Mesenchymal stem cell (in vitro differentiated cells and primary cell): ENCODE data around the gene ALG12.
A peak's percentile ranks its signal among the peaks of the same experiment; 100 is the strongest.

ENCODE experiments used
- DNase-seq: peaks from one replicate; pipeline ENCODE4 v3.0.0-alpha.2; 2013
- H2AFZ ChIP-seq: one replicate; pipeline ENCODE4 v1.6.1; 2013; ENCODE audit warnings: low read depth, mild to moderate bottlenecking, control low read depth, inconsistent platforms, low read length, moderate library complexity
- H2AK5ac ChIP-seq: 2 replicates; pipeline ENCODE4 v1.6.1; 2013; ENCODE audit warnings: low read length, moderate library complexity, mild to moderate bottlenecking, inconsistent platforms; ENCODE audit not compliant: severe bottlenecking
- H2BK120ac ChIP-seq: one replicate; pipeline ENCODE4 v1.6.1; 2013; ENCODE audit warnings: low read depth, mild to moderate bottlenecking, inconsistent platforms, low read length, moderate library complexity
- H2BK12ac ChIP-seq, 2 experiments: one replicate each; pipeline ENCODE4 v1.6.1; 2013; ENCODE audit warnings: inconsistent platforms in 2 of 2, low read length in 2 of 2, mild to moderate bottlenecking in 2 of 2, moderate library complexity in 2 of 2, control low read depth in 1 of 2
- H2BK15ac ChIP-seq: one replicate; pipeline ENCODE4 v1.6.1; 2013; ENCODE audit warnings: mild to moderate bottlenecking, low read depth, inconsistent platforms; ENCODE audit not compliant: poor library complexity, severe bottlenecking
- H2BK5ac ChIP-seq: 2 replicates; pipeline ENCODE4 v1.6.1; 2013; ENCODE audit warnings: low read depth, mild to moderate bottlenecking, low read length, control low read depth, inconsistent platforms; ENCODE audit not compliant: poor library complexity, severe bottlenecking
- H3K14ac ChIP-seq, 2 experiments: one replicate each; pipeline ENCODE4 v1.6.1; 2013; ENCODE audit warnings: inconsistent platforms in 2 of 2, low read length in 2 of 2, control low read depth in 1 of 2, mild to moderate bottlenecking in 1 of 2, moderate library complexity in 1 of 2
- H3K18ac ChIP-seq, 2 experiments: one replicate each; pipeline ENCODE4 v1.6.1; 2013; ENCODE audit warnings: inconsistent platforms in 2 of 2, low read length in 2 of 2, control low read depth in 1 of 2, low read depth in 1 of 2, mild to moderate bottlenecking in 1 of 2
- H3K23ac ChIP-seq, 2 experiments: one replicate each; pipeline ENCODE4 v1.6.1; 2013; ENCODE audit warnings: inconsistent platforms in 2 of 2, low read length in 2 of 2, mild to moderate bottlenecking in 2 of 2, moderate library complexity in 2 of 2, control low read depth in 1 of 2
- H3K27ac ChIP-seq: 2 replicates; pipeline ENCODE4 v1.5.1; 2013; ENCODE audit warnings: mild to moderate bottlenecking, moderate library complexity, low read length, control low read depth, inconsistent platforms; ENCODE audit not compliant: poor library complexity, severe bottlenecking
- H3K27me3 ChIP-seq, 2 experiments: 2 replicates each; pipeline versions ENCODE4 v1.6.1 to v1.7.0; 2013; ENCODE audit warnings: low read length in 2 of 2, mild to moderate bottlenecking in 2 of 2, moderate library complexity in 2 of 2, control low read depth in 1 of 2, inconsistent platforms in 1 of 2; ENCODE audit not compliant: control insufficient read depth in 1 of 2, insufficient read depth in 1 of 2
- H3K36me3 ChIP-seq, 2 experiments: 2 replicates each; pipeline versions ENCODE4 v1.6.1 to v1.7.0; 2013; ENCODE audit warnings: low read length in 2 of 2, control low read depth in 1 of 2, inconsistent platforms in 1 of 2, low read depth in 1 of 2, mild to moderate bottlenecking in 1 of 2; ENCODE audit not compliant: insufficient read depth in 2 of 2, control insufficient read depth in 1 of 2
- H3K4ac ChIP-seq, 2 experiments: one replicate each; pipeline ENCODE4 v1.6.1; 2013; ENCODE audit warnings: inconsistent platforms in 2 of 2, low read length in 2 of 2, mild to moderate bottlenecking in 2 of 2, moderate library complexity in 2 of 2, control low read depth in 1 of 2, low read depth in 1 of 2
- H3K4me1 ChIP-seq: 2 replicates; pipeline ENCODE4 v1.6.1; 2013; ENCODE audit warnings: low read depth, low read length, control low read depth; ENCODE audit not compliant: control insufficient read depth, insufficient read depth
- H3K4me2 ChIP-seq: 2 replicates; pipeline ENCODE4 v1.6.1; 2013; ENCODE audit warnings: low read length, mild to moderate bottlenecking, inconsistent platforms; ENCODE audit not compliant: poor library complexity, severe bottlenecking
- H3K4me3 ChIP-seq, 2 experiments: 2 replicates each; pipeline versions ENCODE4 v1.5.1 to v1.7.0; 2013; ENCODE audit warnings: low read length in 2 of 2, mild to moderate bottlenecking in 2 of 2, control low read depth in 1 of 2, low read depth in 1 of 2; ENCODE audit not compliant: insufficient read depth in 1 of 2
- H3K79me1 ChIP-seq: replicated peaks from 2 replicates; pipeline ENCODE4 v1.6.1; 2013; ENCODE audit warnings: mild to moderate bottlenecking, control low read depth, low read length, inconsistent platforms; ENCODE audit not compliant: poor library complexity, severe bottlenecking
- H3K9ac ChIP-seq: 2 replicates; pipeline ENCODE4 v1.7.0; 2013; ENCODE audit warnings: mild to moderate bottlenecking, low read length, moderate library complexity
- H3K9me3 ChIP-seq: 2 replicates; pipeline ENCODE4 v1.7.0; 2013; ENCODE audit warnings: mild to moderate bottlenecking, low read length; ENCODE audit not compliant: control insufficient read depth
- H4K8ac ChIP-seq: one replicate; pipeline ENCODE4 v1.6.1; 2013; ENCODE audit warnings: inconsistent platforms, mild to moderate bottlenecking, low read length, moderate library complexity
- H4K91ac ChIP-seq: one replicate; pipeline ENCODE4 v1.6.1; 2013; ENCODE audit warnings: mild to moderate bottlenecking, low read length, inconsistent platforms
- WGBS: methylation state at CpG from one replicate; pipeline ENCODE4 v1.1.7; 2013; ENCODE audit warnings: mixed read lengths; 5-methylcytosine and 5-hydroxymethylcytosine counted together

ALG12 gene

DNA sequence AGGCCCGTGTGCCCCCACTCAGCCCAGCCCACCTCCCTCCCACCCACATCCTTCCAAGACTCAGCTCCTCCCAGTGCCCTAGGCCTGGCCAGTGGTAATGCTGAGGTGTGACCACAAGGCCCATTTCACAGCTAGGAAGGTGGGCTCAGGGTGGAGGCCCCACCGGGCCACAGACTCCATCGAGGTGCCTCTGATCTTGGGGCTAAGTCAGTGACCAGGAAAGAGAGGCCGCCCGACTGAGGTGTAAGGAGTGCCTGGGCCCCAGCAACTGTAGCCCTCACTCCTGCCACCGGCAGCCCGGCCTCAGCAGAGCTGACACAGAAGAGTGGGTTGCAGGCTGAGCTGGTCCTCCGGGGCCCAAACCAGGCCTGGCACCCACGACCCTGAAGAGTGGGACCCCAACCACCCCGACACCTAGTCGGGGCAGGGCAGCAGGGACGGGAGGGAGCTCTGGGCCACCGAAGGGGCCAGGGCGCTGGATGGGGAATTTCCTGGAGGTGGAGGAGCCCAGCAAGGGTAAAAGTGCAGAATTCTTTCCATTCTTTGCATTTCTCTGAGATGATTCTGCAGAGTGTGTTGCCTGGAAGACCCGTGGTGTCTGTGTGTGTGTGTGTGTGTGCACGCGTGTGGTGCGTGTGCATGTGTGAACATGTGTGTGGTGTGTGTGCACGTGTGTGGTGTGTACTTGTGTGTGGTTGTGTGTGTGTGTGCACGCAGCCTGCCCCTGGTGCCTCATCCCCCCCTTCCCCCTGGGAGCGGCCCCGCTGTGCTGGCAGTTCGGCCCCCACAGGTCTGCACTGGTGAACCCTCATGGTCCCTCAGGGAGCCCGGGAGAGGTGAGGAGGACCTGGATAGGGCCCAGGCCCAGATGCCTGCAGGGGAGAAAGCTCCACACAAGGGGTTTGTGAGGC, 34.0 kb upstream of the ALG12 start:
- Histone ChIP-seq H3K9me3 (no peaks in the 10 kb centered on the region), H3K4me1 (peaks cover 51% of the 10 kb centered on the region), H3K4ac (peak overlapping the region; percentile 27 to 83), H3K4me2 (peak overlapping the region; percentile 26), H3K27ac (peak overlapping the region; percentile 90), H4K8ac (peak overlapping the region; percentile 52), H2BK5ac (peak overlapping the region; percentile 79), H2BK15ac (peak overlapping the region; percentile 93), H3K27me3 (no peaks in the 10 kb centered on the region), H3K23ac (peak overlapping the region in 1 of 2 experiments; percentile 14), H3K79me1 (no peaks in the 10 kb centered on the region), H3K14ac (peak overlapping the region in 1 of 2 experiments; percentile 84), H3K9ac (no peak overlapping the region), H4K91ac (peak overlapping the region; percentile 97), H2BK120ac (peak overlapping the region; percentile 74), H3K36me3 (no peaks in the 10 kb centered on the region), H3K4me3 (peak overlapping the region in 1 of 2 experiments; percentile 18), H2BK12ac (peak overlapping the region; percentile 70 to 76), H2AK5ac (peak overlapping the region; percentile 98), H3K18ac (peak overlapping the region; percentile 40 to 94), H2AFZ (no peak overlapping the region)
- 47% methylated on average over 20 of the region's 24 CpGs for WGBS
- DNase-seq: peak; percentile 78

DNA sequence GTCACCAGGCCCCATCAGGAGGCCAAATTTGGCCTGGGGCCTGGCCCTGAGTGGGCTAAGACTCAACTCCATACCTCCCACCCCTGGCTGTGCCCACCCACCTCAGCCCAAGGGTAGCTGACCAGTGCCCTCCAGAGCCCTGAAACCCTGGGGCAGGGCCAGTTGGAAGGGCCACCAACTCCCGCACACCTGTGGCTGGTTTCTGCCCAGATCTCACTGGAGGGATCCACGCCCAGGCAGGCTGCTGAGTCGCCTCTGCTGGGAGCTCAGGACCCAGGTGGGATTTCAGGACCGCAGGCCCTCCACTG, 33.4 kb upstream of the ALG12 start:
- Histone ChIP-seq H3K4me1 (peaks cover 55% of the 10 kb centered on the region), H2BK5ac (peak overlapping the region; percentile 79), H4K8ac (peak overlapping the region; percentile 30), H3K27ac (peak overlapping the region; percentile 90), H4K91ac (peak overlapping the region; percentile 97), H3K14ac (no peak overlapping the region), H3K4me2 (no peak overlapping the region), H3K36me3 (no peaks in the 10 kb centered on the region), H3K23ac (no peak overlapping the region), H3K18ac (peak overlapping the region; percentile 40 to 58), H3K9ac (no peak overlapping the region), H2AK5ac (peak overlapping the region; percentile 95), H3K4me3 (no peak overlapping the region), H2BK120ac (peak overlapping the region; percentile 74), H3K27me3 (no peaks in the 10 kb centered on the region), H2BK12ac (peak overlapping the region; percentile 55 to 76), H3K4ac (peak overlapping the region; percentile 27 to 83), H3K9me3 (no peaks in the 10 kb centered on the region), H3K79me1 (no peaks in the 10 kb centered on the region), H2AFZ (no peak overlapping the region), H2BK15ac (peak overlapping the region; percentile 93)
- WGBS: 77% methylated on average over 4 of the region's 4 CpGs
- no peak for DNase-seq

DNA sequence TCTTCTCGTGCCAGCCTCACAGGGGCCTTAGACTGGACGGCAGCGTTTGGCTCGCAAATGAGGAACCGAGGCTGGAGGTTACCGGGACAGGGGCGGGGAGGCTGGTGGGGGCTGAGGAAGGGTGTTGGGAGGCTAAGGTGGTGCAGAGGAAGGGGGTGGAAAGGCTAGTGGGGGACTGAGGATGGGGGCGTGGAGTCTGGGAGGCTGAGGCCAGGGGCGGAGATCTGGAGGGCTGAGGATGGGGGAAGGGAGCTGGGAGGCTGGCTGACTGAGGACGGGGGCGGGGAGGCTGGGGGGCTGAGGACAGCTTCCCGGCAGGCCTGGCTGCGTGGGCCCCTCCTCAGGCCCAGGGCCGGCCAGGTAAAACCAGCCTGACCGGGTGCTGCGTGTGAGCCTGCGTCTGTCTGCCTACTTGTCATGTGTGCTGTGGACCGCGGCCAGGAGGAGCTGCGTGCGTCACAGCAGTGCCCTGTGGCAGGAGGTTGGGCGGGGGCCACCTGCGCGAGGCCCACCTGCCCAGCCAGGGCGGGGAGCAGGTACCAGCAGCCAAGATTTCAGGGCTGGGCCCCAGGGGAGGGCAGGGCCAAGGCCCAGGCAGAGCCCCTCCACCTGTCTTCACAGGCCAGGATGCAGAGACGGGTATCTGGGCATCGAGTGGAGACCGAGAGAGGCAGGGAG, 32.9 kb upstream of the ALG12 start:
- Histone ChIP-seq H3K79me1 (no peaks in the 10 kb centered on the region), H3K9ac (no peak overlapping the region)
- 89% methylated on average over 28 of the region's 28 CpGs for WGBS

DNA sequence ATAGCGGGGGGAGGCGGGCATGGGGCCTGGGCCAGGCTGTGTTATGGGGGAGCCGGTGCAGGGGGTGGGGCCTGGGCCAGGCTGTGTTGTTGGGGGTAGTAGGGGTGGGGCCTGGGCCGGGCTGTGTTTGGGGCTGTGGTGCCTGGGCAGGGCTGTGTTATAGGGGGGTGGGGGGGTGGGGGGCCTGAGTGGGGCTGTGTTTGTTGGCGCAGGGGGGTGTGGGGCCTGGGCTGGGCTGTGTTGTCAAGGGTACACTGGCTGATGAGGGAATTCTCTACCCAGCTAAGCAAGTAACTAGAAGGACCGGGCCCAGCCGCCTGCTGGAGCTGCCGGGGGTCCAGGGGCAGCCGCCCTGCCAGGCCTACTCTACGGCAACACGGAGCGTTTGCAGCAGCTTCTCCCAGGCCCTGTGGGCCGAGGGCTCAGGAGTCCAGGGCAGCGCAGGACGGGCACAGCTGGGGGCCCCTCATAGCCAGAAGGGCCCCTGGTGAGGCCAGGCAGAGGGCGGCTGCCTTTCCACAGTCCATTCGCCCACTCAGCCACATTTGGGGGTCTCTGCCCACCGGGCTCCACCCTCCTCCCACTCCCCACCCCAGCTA, 32.3 kb upstream of the ALG12 start:
- H3K36me3 ChIP-seq: no peaks in the 10 kb centered on the region
- peak overlapping the region; percentile 22 for H2BK120ac ChIP-seq
- H3K27me3 ChIP-seq: no peaks in the 10 kb centered on the region
- H3K14ac ChIP-seq: no peak overlapping the region
- H3K9ac ChIP-seq: no peak overlapping the region
- peak overlapping the region in 1 of 2 experiments; percentile 12 for H2BK12ac ChIP-seq
- no peak overlapping the region for H3K18ac ChIP-seq
- H2AK5ac ChIP-seq: peak overlapping the region; percentile 15
- H3K4me1 ChIP-seq: peaks cover 52% of the 10 kb centered on the region
- H3K4me2 ChIP-seq: no peak overlapping the region
- H4K91ac ChIP-seq: peak overlapping the region; percentile 97
- no peak overlapping the region for H3K4me3 ChIP-seq
- H3K27ac ChIP-seq: no peak overlapping the region
- no peak overlapping the region for H4K8ac ChIP-seq
- no peak overlapping the region for H3K23ac ChIP-seq
- H3K79me1 ChIP-seq: no peaks in the 10 kb centered on the region
- no peak for DNase-seq
- peak overlapping the region; percentile 44 for H2BK15ac ChIP-seq
- peak overlapping the region in 1 of 2 experiments; percentile 20 for H3K4ac ChIP-seq
- H2AFZ ChIP-seq: no peak overlapping the region
- no peaks in the 10 kb centered on the region for H3K9me3 ChIP-seq
- no peak overlapping the region for H2BK5ac ChIP-seq
- WGBS: 82% methylated on average over 11 of the region's 18 CpGs

More for the DNA sequence above, 32.9 kb upstream of the ALG12 start:
- no peaks in the 10 kb centered on the region for H3K27me3 ChIP-seq
- H3K36me3 ChIP-seq: no peaks in the 10 kb centered on the region
- no peak overlapping the region for H3K4me3 ChIP-seq
- peak overlapping the region; percentile 76 for H4K8ac ChIP-seq
- H4K91ac ChIP-seq: peak overlapping the region; percentile 97
- peak overlapping the region; percentile 55 to 76 for H2BK12ac ChIP-seq
- H3K4me1 ChIP-seq: peaks cover 52% of the 10 kb centered on the region
- H3K27ac ChIP-seq: no peak overlapping the region
- H2AK5ac ChIP-seq: peak overlapping the region; percentile 95
- peak overlapping the region; percentile 93 for H2BK15ac ChIP-seq
- H2BK5ac ChIP-seq: no peak overlapping the region
- H2AFZ ChIP-seq: no peak overlapping the region
- peak overlapping the region in 1 of 2 experiments; percentile 12 for H3K14ac ChIP-seq
- no peak overlapping the region for H3K23ac ChIP-seq
- no peak for DNase-seq
- no peaks in the 10 kb centered on the region for H3K9me3 ChIP-seq
- H2BK120ac ChIP-seq: peak overlapping the region; percentile 74
- H3K18ac ChIP-seq: peak overlapping the region; percentile 22 to 40
- peak overlapping the region; percentile 6 to 83 for H3K4ac ChIP-seq
- no peak overlapping the region for H3K4me2 ChIP-seq
